COLO829 (cell line): ENCODE measurements around the gene JCAD.
"Not testable (repeated sequence)": the region's sequence is repeated elsewhere in the genome, so short reads cannot be mapped to it uniquely, and the experiment has no call there.

ENCODE experiments used
- DNase-seq: peaks from one replicate; pipeline ENCODE4 v3.0.0; 2012; ENCODE audit warnings: low spot score

JCAD gene, protein sequence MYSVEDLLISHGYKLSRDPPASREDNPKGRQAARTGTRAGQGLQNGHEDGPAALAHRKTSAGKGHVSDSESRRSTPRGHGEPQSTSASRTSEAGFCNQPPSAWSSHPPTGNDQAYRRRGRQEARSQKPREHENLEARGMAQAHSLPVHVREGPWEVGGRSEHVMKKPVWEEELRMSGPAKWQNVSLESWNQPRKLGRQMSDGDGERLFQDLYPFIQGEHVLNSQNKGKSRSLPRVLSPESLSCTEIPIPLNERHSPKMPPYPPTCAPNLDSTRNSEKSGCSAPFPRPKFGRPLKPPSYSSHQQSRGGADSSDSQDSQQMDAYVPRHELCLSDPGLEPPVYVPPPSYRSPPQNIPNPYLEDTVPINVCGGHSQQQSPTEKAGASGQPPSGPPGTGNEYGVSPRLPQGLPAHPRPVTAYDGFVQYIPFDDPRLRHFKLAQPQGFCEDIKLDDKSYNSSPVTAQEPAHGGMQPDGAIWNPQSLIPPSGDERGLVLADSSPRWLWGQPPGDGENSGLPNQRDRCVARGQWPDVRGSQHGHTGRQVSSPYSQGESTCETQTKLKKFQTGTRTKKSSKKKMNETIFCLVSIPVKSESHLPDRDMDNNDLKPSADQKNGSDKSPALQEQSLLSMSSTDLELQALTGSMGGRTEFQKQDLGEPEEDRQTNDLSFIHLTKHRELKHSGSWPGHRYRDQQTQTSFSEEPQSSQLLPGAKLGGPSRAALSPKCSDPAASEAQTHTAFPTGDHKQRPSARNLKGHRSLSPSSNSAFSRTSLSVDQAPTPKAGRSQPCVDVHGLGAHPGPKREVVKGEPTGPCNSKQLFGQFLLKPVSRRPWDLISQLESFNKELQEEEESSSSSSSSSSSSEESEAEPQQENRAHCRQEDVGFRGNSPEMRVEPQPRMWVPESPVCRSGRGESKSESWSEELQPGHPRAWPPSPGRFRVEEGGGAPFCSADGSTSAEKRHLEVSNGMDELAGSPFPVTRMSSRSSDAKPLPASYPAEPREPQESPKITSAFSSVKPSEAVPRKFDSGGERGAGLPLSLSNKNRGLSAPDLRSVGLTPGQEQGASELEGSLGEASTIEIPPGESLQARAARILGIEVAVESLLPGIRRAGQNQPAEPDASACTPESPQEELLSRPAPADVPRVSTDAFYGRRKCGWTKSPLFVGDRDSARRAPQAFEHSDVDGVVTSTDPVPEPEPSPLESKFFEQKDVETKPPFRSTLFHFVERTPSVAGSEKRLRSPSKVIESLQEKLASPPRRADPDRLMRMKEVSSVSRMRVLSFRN (N-terminal part only)

DNA sequence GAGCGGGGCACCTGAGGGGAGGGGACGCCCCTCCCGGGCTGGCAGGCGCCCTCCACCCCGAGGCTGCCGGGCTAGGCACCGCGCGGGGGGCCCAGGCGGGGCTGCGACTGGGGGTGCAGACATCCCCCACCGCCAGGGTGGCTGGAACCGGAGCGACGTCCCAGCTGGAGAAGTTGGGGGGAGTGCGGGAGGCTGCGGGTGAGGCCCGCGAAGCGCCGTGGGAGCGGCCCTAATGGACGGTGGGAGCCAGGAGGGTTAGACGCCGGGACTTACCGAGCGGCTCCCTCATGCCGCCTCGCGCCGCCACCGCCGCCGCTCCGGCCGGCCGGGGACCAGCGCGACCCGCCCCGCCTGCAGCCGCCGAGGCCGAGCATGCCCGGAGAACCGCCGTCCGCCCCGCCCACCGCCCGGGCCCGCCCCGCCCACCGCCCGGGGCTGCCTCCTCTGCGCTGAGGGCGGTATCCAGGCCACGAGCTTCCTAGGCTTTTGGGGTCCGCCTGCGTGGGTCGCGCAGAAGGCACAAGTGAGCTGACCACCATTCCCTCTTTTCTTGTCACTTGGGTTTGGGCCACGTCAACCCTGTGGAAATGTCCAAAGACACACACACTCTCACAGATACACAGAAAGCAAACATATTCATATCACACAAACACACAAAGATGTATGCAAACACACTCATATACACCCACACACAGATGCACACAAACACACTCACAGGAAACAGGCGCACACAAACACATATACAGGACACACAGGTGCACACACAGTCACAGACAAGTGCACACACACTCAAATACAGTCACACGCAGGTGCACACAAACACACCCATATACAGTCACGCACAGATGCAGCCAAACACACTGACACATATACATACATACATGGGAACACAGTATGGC, at the start of gene JCAD:
JCAD (minus strand) TSS at position 378 of the 899 bp plus-strand sequence. CDS start 11,774 bp downstream, outside the sequence.
- DNase-seq = no peak

DNA sequence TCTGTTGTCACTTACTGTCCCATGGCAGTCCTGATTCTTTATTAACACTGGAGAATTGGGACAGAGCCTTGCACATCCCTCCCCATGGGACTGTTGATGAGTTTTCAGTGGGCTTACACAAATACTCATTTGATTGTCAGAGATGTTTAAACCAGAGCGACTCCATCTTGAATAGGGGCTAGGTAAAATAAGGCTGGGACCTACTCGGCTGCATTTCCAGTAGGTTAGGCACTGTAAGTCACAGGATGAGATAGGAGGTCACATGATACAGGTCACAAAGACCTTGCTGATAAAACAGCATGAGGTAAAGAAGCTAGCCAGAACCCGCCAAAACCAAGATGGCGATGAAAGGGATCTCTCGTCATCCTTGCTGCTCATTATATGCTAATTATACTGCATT, 47.6 kb upstream of the JCAD start:
- DNase-seq = no peak

DNA sequence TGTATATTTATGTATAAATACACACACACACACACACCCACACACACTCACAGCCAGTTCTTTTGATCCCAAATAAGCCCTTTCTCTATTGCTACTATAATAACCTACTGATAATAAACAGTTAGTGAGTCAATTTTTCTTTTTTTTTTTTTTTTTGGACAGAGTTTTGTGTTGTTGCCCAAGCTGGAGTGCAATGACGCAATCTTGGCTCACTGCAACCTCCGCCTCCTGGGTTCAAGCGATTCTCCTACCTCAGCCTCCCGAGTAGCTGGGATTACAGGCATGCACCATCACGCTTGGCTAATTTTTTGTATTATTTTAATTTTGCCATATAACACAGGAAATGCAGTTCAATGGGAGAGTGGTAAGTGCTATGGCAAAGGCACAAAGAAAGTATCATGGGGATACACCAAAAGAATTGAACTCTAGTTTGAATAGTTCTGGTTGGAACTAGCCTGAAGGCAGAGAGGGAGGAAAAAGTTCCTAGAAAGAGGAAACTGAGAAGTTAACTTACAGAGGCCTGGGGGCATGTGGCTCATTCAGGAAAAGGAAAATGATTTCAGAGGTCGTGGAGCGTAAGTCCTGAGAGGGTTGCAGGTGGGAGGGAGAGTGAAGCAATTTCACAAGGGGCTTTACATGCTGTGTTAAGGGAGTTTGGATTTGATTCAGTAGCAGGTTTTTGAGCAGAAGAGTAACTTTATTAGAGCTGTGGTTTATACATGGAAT, 44.4 kb upstream of the JCAD start:
- DNase-seq = no peak

DNA sequence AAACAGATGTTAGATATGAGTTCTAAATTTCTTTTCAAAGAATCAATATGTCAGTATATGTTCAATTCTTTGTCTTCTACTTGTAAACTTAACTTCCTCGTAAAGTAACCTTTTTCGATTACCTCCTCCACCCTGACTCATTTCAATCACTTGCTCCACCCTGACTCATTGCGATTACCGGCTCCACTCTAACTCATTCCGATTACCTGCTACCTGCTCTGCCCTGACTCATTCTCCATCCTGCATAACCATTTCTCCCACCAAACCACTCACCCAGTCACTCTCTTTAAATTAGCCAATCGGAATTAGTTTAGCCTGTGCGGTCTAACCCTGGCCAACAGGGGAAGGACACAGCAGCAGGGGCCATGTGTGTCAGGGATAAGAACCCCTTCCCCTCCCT, 40.3 kb upstream of the JCAD start:
- not testable (repeated sequence) for DNase-seq

DNA sequence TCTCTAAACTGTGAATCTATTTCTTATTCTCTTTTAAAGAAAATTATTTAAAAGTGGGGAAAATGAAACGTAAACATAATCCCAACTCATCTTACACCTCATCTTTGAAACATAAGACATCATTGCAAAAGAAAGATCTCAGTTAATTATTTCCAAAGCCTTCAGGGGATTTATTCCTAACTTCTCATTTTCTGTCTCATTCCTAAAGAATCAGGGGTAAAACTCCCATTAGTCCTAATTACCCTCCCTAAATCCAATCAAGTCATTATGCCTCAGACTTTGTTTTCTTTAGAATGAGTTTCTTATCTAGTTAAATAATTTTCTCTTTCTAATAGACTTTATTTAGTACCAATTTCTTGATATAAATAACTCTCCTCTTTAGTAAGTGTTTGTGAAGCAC, 39.7 kb upstream of the JCAD start:
- no peak for DNase-seq

DNA sequence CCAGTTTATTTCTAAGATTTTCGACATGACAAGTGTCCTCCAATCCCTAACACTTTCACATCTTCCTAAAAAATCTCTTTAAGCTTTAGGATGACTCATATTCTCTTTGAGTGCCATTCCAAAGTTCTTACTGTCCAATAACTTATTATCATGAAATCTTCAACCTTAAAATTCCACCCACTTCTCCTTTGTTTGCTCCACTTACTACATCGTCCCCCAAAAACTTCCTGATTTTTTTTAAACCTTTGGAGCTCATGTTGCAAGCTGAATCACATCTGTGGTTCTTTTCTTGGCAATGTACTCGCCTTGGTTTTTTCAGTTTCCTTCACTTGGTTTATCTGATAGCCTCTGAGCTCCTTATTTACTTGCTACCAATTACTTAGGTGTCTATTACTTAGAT, 39.2 kb upstream of the JCAD start:
- no peak for DNase-seq

DNA sequence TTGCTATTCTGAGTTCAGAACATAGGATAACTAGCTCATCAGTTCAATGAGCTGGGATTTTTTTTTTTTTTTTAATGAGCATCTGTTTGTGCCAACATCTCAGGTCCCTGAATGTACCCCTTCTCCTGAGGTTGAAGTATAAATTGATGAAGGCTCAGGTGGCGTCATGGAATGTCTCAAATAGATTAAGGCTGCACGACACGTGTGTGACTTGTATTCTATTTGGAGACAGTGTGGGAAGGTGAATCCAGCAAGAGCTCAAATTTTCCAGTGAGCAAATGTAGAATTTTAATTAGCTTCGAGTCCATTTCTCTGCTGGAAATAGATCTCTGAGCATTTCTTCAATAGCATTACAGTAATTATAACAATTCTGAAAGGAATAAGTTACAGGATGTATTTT, 37.2 kb upstream of the JCAD start:
- DNase-seq = no peak

DNA sequence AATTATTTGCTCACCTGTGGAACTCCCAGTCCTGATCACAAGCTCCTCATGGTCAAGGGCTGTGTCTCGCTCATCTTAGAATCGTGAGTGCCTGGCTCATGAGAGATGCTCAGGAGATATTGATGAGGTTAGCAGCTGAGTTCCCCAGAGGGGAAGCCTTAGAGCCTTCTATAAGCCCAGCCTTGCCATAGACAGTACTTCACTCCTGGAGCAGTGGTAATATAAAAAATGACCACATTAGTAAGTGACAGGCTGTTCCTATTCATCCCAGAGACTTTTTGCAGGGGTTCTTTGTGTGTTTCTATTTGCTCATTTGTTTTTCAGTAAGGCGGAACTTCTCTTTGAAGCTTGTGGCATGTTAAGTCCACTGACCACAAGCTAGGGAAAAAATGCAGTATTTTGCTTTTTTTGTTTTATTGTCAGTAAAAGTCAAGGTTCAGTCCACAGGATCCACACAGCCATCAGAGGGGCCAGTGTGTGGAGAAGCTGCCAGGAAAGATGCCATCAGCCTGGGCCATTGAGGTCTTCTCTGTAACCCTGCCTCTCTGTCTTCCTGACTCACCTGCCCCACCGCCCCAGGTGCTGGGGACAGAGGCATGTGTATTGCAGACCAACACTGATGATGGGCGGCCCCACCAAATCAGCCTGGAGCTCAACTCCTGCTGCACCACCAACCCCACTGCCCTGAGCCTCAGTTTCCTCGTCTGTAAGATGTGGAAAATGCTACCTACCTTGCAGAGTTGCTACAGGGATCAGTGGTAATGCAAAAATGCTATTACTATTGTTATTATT, 36.4 kb upstream of the JCAD start:
- no peak for DNase-seq

DNA sequence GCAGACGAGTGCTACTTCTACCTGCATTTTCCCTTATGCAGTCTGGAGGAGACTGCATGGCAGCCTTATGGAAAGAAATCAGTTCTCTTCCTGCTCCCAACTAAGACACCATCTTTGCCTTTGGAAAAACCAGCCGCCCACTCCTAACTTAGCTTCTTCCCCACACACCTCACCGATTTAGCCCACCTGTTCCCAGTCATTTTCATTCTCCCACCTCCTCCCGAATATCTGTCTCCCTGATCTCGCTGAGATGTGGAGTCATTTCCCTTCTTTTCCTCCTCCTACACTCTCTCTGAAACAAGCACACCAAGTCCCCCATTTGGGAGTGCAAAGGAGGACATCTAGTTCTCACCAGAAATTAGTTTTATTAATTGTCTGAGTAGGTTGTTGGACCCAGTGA, 35.2 kb upstream of the JCAD start:
- no peak for DNase-seq

DNA sequence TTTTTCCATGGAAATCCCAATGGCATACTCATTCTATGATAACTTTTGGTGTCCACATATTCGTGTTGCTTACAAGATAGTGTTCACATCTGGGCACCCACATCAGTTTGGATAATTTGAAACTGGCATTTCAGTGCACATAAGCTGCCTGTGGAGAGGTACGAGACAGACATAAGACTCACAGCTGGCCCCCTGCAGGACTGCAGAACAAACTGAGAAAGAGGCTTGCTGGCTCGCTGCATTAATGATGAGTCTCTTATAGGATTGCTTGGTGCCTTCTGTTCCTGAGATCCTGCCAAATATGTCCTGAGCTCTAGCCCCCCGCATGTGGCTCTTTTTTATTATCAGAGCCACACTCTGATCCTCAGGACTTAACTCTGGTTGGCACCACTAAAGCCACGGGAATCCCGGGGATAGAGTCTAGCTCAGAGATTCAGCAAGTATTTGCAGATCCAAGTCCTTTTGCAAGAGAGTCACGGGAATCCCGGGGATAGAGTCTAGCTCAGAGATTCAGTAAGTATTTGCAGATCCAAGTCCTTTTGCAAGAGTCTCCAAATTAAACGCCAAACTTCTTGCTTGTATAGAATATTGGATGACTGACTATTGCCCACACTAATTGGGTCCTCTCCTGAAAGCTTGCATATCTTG, 34.0 kb upstream of the JCAD start:
- DNase-seq = no peak

DNA sequence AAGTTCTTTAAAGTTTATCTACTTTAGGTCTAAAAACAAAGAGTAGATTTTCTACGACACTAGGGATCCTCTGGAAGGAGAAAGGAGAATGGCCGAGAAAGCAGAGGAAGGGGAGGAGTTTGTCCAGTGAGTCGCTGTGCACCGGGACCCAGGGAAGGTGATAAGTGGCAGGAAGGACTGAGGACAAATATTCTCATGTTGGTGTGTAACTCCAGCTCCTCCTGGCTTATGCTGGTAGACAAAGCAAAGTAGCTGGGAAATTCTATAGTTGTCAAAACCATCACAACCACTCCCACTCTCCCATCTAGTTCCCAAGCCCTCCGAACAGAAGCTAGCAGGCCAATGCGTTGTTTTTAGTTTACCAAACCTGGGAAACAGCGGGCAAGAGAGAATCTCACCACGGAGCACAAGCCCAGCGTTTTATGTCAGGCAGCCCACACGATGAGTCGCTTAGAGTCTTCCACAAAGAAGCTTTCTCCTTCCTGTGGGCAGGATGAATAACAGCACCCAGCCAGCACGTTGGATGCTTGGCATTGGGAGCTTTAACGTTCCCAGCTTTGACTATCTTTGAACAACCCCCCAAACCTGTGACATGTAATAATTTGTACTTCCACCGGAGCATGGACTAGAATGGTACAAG, 32.9 kb upstream of the JCAD start:
- no peak for DNase-seq

DNA sequence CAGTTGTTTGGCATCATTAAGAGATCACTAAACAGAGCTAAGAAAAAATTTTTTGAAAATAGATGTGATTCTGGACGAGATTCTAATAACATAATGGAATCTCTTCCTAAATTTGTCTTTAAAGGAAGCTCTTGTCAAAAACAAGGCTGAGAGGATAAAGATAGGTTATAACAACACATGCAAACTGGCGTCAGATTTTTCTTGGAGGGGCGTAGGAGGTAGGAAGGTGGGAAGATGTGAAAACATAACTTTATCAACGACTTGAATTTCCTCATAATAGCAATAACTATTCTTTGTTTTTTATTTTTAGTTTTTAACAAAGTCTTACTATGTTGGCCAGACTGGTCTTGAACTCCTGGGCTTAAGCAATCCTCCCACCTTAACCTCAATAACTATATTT, 31.8 kb upstream of the JCAD start:
- DNase-seq = no peak

DNA sequence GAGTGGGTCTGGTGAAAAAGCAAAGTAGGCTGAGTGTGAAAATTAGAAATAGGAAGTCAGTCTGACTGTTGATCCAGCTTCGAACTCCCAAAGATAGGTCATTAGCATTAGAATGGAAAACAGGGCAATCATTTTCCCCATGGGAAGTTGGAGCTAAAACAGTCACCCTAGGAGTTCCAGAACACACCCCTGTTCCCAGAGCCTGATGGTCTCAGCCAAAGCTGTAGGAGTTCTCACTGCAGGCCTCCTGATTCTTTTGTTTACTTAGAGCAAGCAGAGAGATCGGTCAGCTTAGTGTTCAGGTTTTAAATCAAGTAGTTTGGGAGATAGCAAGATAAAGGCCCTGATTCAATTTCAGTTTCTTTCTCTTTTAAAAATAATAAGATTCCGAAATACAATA, 28.8 kb upstream of the JCAD start:
- DNase-seq = no peak

DNA sequence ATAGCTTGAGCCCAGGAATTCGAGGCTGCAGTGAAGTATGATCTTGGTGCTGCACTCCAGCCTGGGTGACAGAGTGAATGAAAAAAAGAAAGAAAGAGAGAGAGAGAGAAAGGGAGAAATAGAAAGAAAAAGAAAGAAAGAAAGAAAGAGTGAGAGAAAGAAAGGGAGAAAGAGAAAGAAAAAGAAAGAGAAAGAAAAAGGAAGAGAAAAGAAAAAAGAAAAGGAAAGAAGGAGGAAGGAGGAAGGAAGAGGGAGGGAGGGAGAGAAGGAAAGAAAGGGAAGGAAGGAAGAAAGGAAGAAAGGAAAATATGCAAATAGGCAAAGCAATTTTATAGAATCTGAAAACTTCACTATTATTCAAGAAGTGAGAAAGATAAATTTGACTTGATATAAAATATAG, 24.5 kb upstream of the JCAD start:
- DNase-seq = no peak

DNA sequence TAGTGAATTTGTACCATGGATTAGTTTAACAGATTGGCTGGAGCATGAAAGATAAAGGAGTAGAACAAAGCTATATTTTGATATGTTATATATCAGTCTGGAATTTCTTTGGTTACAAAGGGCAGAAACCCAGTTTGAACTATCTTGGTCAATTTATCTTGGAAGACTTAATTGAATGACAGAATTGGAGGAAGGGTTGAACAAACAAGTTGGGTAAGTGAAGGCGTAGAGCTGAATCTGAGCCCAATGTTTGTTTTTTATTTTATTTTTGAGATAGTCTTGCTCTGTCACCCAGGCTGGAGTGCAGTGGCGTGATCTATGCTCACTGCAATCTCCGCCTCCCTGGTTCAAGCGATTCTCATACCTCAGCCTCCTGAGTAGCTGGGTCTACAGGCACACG, 21.8 kb upstream of the JCAD start:
- DNase-seq = no peak

DNA sequence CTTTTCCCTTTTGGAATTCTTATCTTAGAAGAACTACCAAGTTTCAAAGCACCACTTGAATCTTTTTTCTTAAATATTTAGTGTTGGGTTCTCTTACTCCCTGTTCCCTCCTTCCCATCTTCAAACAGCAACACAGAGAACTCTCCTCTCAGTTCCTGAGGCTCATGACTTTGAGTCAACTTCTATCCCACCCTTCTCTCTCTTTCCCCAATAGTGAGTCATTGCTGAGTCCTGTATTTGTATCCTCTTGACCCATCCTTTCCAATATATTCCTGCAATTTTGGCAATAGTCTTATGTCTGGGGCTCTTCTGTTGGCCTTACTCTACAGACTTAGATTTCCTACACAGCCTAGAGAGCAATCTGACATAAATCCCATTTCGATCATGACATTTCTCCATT, 20.8 kb upstream of the JCAD start:
- no peak for DNase-seq

DNA sequence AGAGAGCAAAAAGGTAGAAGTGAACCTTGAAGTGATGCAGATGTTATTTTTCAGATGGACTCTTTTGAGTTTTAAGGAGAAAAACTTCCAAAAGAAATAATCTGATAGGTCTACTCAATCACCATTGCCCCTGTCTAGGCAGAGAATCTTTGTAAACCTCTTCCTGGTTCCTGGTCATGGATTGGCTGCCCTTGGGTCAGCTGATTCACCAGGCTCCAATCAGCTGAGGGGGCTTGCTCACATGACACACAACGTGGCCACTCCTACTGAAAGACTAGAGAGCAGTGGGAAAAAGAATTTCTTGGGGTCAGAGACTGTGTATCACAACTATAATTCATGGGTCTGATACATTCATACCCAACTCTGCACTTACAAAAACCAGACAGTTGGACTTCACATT, 20.0 kb upstream of the JCAD start:
- no peak for DNase-seq

DNA sequence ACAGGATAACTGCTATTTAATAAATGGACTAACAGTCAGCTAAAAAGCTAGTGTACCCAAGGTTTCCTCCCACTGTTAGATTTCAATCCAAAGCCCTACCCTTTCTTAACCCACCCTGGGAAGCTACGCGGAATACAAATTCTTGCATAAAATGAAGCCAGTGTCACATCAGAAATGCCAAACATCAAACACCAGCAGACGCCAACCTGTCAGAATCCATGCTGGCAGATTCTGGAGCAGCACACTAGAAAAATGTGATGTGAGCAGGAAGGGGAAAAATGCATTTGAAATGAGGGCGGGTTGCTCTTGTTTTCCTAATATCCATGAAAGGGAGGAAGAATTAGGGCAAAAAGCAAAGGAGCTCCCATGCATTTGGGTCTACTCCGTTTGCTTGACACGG, 16.1 kb upstream of the JCAD start:
- no peak for DNase-seq

DNA sequence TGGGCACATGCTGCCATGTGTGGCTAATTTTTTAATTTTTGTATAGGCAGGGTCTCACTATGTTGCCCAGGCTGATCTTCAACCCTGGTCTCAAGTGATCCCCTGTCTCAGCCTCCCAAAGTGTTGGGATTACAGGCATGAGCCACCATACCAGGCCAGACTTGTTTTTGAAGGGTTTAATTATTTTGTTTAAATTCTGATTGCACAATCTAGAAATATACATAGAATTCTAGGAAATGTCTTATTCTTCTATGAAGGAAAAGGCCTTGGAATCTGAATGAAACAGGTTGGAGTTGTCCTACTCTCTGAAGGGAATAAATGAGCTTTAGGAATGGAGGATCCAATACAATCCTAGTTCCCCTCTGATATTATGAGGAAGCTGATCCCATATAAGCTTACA, 15.5 kb upstream of the JCAD start:
- DNase-seq = no peak
